PC-3 (cell line): ENCODE results near the gene TM4SF20. TPM values are rescaled to one million over a fixed set of nuclear protein-coding genes. Genes with fewer than 3 reads are reported as not detected.
A peak's percentile ranks its signal among the peaks of the same experiment; 100 is the strongest.

ENCODE experiments used
- ATAC-seq: fragments of 200-7000 bp; cut with Tn5 transposase; 2 replicates; pipeline ENCODE4 v1.9.1; 2020; ENCODE audit warnings: mild to moderate bottlenecking, moderate library complexity
- BruUV-seq: library from RNA; stranded (reverse); fragments of 400-500 nt; replicated peaks from 2 replicates; lab custom pipeline; 2021; lab: Mats Ljungman, UMichigan
- CTCF ChIA-PET: fragments of 300-600 bp; sonication (Branson Sonifier 250); formaldehyde crosslinking; loops from one replicate; lab custom pipeline; 2022; ENCODE audit warnings: antibody characterized with exemption; lab: Charles Lee
- POLR2A ChIA-PET: fragments of 300-600 bp; sonication (Branson Sonifier 250); formaldehyde crosslinking; loops from one replicate; lab custom pipeline; 2022; ENCODE audit warnings: antibody characterized with exemption; ENCODE audit not compliant: unreplicated experiment; lab: Charles Lee
- DNase-seq: peaks from one replicate; pipeline ENCODE4 v3.0.0-alpha.2; 2015
- H2AFZ ChIP-seq: fragments of 300-600 bp; sonication (generic); 2 replicates; pipeline ENCODE4 v1.6.0; 2016; ENCODE audit warnings: antibody characterized with exemption, low read length
- H3F3A ChIP-seq: fragments of 300-600 bp; sonication (generic); one replicate; pipeline ENCODE4 v1.6.0; 2017; ENCODE audit warnings: antibody characterized with exemption, low read length, control low read depth, mild to moderate bottlenecking; ENCODE audit not compliant: unreplicated experiment
- H3K27ac ChIP-seq: fragments of 300-600 bp; sonication (generic); 2 replicates; pipeline ENCODE4 v1.5.1; 2016; ENCODE audit warnings: mild to moderate bottlenecking, low read length
- H3K27me3 ChIP-seq: fragments of 300-600 bp; sonication (generic); 2 replicates; pipeline ENCODE4 v1.6.1; 2016; ENCODE audit warnings: low read length, mixed read lengths
- H3K36me3 ChIP-seq: fragments of 300-600 bp; sonication (generic); 2 replicates; pipeline ENCODE4 v1.6.1; 2016; ENCODE audit warnings: low read depth, mixed run types, low read length, mixed read lengths
- H3K4me1 ChIP-seq: fragments of 300-600 bp; sonication (generic); 2 replicates; pipeline ENCODE4 v1.5.1; 2016; ENCODE audit warnings: low read length; ENCODE audit not compliant: insufficient read depth
- H3K4me2 ChIP-seq: fragments of 300-600 bp; sonication (generic); 2 replicates; pipeline ENCODE4 v1.6.0; 2016; ENCODE audit warnings: low read length
- H3K4me3 ChIP-seq: fragments of 300-600 bp; sonication (generic); 2 replicates; pipeline ENCODE4 v1.5.1; 2016; ENCODE audit warnings: mild to moderate bottlenecking, low read length, mixed read lengths
- H3K79me2 ChIP-seq: fragments of 300-600 bp; sonication (generic); 2 replicates; pipeline ENCODE4 v1.6.1; 2017; ENCODE audit warnings: low read length, mixed read lengths
- H3K9ac ChIP-seq: fragments of 300-600 bp; sonication (generic); 2 replicates; pipeline ENCODE4 v1.6.0; 2016; ENCODE audit warnings: mild to moderate bottlenecking, low read length
- H3K9me2 ChIP-seq: fragments of 300-600 bp; sonication (generic); replicated peaks from 2 replicates; pipeline ENCODE4 v1.6.1; 2016; ENCODE audit warnings: mixed run types, low read length, mixed read lengths
- H3K9me3 ChIP-seq: fragments of 300-600 bp; sonication (generic); 2 replicates; pipeline ENCODE4 v1.6.1; 2016; ENCODE audit warnings: low read length, mixed read lengths
- H4K20me1 ChIP-seq: fragments of 300-600 bp; sonication (generic); 2 replicates; pipeline ENCODE4 v1.6.1; 2016; ENCODE audit warnings: low read length, mixed read lengths
- CTCF ChIP-seq: fragments of 300-600 bp; sonication (generic); conservative IDR thresholded peaks from 2 replicates; pipeline ENCODE4 v1.5.1; 2017; ENCODE audit warnings: antibody characterized with exemption, low read depth, mild to moderate bottlenecking, low read length
- EZH2 ChIP-seq: fragments of 300-600 bp; sonication (generic); IDR thresholded peaks from one replicate; pipeline ENCODE4 v1.6.1; 2017; ENCODE audit warnings: antibody characterized with exemption, mild to moderate bottlenecking, low read length; ENCODE audit not compliant: unreplicated experiment
- EZH2phosphoT487 ChIP-seq: fragments of 300-600 bp; sonication (generic); IDR thresholded peaks from 2 replicates; pipeline ENCODE4 v1.6.1; 2018; ENCODE audit warnings: mild to moderate bottlenecking, antibody characterized with exemption, low read length, borderline replicate concordance
- intact Hi-C: fragments of 100-400 bp; cut with micrococcal nuclease; formaldehyde crosslinking; loops from 2 replicates; pipeline ENCODE4 v1.9.0; 2023
- total RNA-seq: library from RNA; depleted of rRNA; stranded (reverse); fragments of >200 nt; gene quantifications from 2 replicates; pipeline ENCODE4 v1.2.3, GENCODE V29; 2014

Gene TM4SF20
- total RNA-seq, 1 experiment from 2014 or later: not detected

DNA sequence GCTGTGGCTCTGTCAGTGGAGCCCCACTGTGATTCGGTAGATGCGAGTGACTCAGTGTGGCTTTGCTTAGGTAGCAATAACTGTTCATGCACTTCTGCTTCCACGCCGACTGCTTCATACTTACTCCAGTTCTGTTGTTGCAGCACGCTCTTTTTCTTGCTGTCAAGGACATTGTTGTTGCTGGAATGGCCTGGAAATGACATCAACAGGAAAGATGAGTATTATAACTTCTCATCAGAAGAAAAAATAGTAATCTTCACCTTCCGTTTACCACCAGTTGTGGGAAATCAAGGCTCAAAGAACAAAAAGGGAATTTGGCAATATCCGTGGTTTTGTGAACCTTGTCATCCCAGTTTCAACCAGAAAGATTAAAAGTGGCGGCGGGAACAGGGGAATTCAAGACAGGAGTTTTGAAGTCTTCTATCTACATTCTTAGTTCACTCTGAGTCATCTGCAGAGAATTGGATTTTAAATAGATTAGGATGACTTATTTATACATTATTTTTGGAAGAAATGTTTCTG, 8.3 kb downstream of the TM4SF20 start:
- no peaks in the 10 kb centered on the region for H3K9me2 ChIP-seq
- TF ChIP-seq EZH2: no peak
- no peak for TF ChIP-seq EZH2phosphoT487
- TF ChIP-seq CTCF: no peak
- ATAC-seq: 0 out of 2 replicates have a peak, but pooled peaks have one; percentile 5
- 0 out of 2 replicates have a peak overlapping the region, but pooled peaks have one; percentile 30 for H3K4me3 ChIP-seq
- H3K9ac ChIP-seq: no peak overlapping the region
- ChIA-PET POLR2A (no interaction called here), CTCF (no interaction called here)
- no peaks in the 10 kb centered on the region for H3K27me3 ChIP-seq
- H3K36me3 ChIP-seq: no peaks in the 10 kb centered on the region
- intact Hi-C loops: no loop called here
- peaks cover 26% of the 10 kb centered on the region for H3K4me1 ChIP-seq
- H3K4me2 ChIP-seq: peak overlapping the region; percentile 64
- no peaks in the 10 kb centered on the region for H4K20me1 ChIP-seq
- no peaks in the 10 kb centered on the region for H3F3A ChIP-seq
- H2AFZ ChIP-seq: peak overlapping the region; percentile 57
- H3K27ac ChIP-seq: peak overlapping the region; percentile 34
- DNase-seq: peak; percentile 58
- H3K9me3 ChIP-seq: no peaks in the 10 kb centered on the region
- no TSS peak for BruUV-seq
- no peaks in the 10 kb centered on the region for H3K79me2 ChIP-seq

DNA sequence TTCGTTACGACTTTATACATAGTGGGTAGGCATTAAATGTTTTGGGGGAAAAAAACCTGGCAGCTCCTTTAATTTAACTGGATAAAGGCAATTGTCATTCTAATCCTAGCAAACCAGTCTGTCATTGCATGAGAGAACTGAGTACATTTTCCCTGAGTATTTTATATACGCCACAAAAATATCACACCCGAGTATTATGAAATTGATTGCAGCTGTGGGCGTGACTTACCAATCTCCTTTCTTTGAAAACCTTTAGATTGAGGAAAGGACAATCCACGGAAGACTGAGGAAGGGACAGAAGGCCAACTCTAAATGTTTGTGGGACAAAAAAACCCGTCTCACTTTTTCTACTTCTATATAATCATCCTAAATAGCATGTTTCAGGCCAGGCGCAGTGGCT, 9.0 kb downstream of the TM4SF20 start:
- 0 out of 2 replicates have a peak overlapping the region, but pooled peaks have one; percentile 34 for H3K27ac ChIP-seq
- no TSS peak for BruUV-seq
- H3K9me3 ChIP-seq: no peaks in the 10 kb centered on the region
- H3F3A ChIP-seq: no peaks in the 10 kb centered on the region
- no peaks in the 10 kb centered on the region for H3K36me3 ChIP-seq
- H4K20me1 ChIP-seq: no peaks in the 10 kb centered on the region
- no peaks in the 10 kb centered on the region for H3K79me2 ChIP-seq
- H3K27me3 ChIP-seq: no peaks in the 10 kb centered on the region
- no peak overlapping the region for H3K4me3 ChIP-seq
- ChIA-PET POLR2A (no interaction called here), CTCF (interaction anchor here (0.6 kb wide), 1 partner anchor 34 kb away, joined by 3 read pairs; no protein-coding TSS in a partner anchor)
- ATAC-seq: no peak
- H2AFZ ChIP-seq: no peak overlapping the region
- no peak for TF ChIP-seq EZH2phosphoT487
- no peak for TF ChIP-seq EZH2
- TF ChIP-seq CTCF: no peak
- DNase-seq: no peak
- no peak overlapping the region for H3K9ac ChIP-seq
- intact Hi-C loops: no loop called here
- peaks cover 26% of the 10 kb centered on the region for H3K4me1 ChIP-seq
- no peak overlapping the region for H3K4me2 ChIP-seq
- H3K9me2 ChIP-seq: no peaks in the 10 kb centered on the region

DNA sequence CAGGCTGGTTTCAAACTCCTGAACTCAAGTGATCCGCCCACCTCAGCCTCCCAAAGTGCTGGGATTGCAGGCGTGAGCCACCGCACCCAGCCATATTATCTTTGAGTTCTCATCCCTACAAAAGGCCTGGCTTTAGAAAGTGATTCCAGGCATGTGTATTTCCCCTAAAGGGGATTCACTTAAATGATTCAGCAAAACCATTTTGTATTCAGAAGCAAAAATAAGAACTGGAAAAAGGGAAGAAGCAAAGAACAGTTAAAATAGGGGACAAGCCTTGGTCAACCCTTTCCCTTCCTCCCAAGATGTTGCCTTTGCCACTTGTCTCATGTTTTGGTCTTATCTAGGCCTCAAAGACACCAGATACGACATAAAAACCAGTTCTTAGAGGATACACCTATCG, 10.5 kb downstream of the TM4SF20 start:
- no peak for TF ChIP-seq EZH2
- TF ChIP-seq CTCF: no peak
- no peak for TF ChIP-seq EZH2phosphoT487
- H3K36me3 ChIP-seq: no peaks in the 10 kb centered on the region
- ATAC-seq (no peak), DNase-seq (no peak)
- H3K27me3 ChIP-seq: no peaks in the 10 kb centered on the region
- BruUV-seq: no TSS peak
- no peak overlapping the region for H3K9ac ChIP-seq
- no peak overlapping the region for H3K27ac ChIP-seq
- H3K79me2 ChIP-seq: no peaks in the 10 kb centered on the region
- H3K4me3 ChIP-seq: no peak overlapping the region
- no peaks in the 10 kb centered on the region for H3K9me2 ChIP-seq
- H4K20me1 ChIP-seq: no peaks in the 10 kb centered on the region
- ChIA-PET POLR2A (no interaction called here), CTCF (no interaction called here)
- H3F3A ChIP-seq: no peaks in the 10 kb centered on the region
- H3K9me3 ChIP-seq: no peaks in the 10 kb centered on the region
- no peak overlapping the region for H2AFZ ChIP-seq
- intact Hi-C loops: no loop called here
- H3K4me1 ChIP-seq: peaks cover 26% of the 10 kb centered on the region
- no peak overlapping the region for H3K4me2 ChIP-seq
